MG63 (cell line): ENCODE results near the gene CYTL1. TPM values are rescaled to one million over a fixed set of nuclear protein-coding genes. Genes with fewer than 3 reads are reported as not detected.
"Not testable (repeated sequence)": the region's sequence is repeated elsewhere in the genome, so short reads cannot be mapped to it uniquely, and the experiment has no call there.

ENCODE experiments used
- DNase-seq: peaks from one replicate; pipeline ENCODE4 v3.0.0-alpha.2; 2020
- H3K27me3 ChIP-seq: fragments of 250-450 bp; sonication (Bioruptor Pico); 2 replicates; pipeline ENCODE4 v1.5.1; 2020; ENCODE audit warnings: mild to moderate bottlenecking, moderate library complexity
- H3K36me3 ChIP-seq: fragments of 250-450 bp; sonication (Bioruptor Pico); 2 replicates; pipeline ENCODE4 v1.5.1; 2020; ENCODE audit warnings: mild to moderate bottlenecking, moderate library complexity
- H3K4me3 ChIP-seq: fragments of 250-450 bp; sonication (Bioruptor Pico); 2 replicates; pipeline ENCODE4 v1.5.1; 2020; ENCODE audit warnings: mild to moderate bottlenecking, moderate library complexity
- H3K9me3 ChIP-seq: fragments of 250-450 bp; sonication (Bioruptor Pico); 2 replicates; pipeline ENCODE4 v1.5.1; 2020; ENCODE audit warnings: mild to moderate bottlenecking, moderate library complexity
- total RNA-seq: library from RNA; depleted of rRNA; stranded (reverse); fragments of >200 nt; shearing (Covaris generic); gene quantifications from 2 replicates; pipeline ENCODE4 v1.2.3, GENCODE V29; 2014; ENCODE audit warnings: low replicate concordance; rRNA removed

CYTL1 gene, protein sequence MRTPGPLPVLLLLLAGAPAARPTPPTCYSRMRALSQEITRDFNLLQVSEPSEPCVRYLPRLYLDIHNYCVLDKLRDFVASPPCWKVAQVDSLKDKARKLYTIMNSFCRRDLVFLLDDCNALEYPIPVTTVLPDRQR
- not detected in 2 replicates for total RNA-seq

DNA sequence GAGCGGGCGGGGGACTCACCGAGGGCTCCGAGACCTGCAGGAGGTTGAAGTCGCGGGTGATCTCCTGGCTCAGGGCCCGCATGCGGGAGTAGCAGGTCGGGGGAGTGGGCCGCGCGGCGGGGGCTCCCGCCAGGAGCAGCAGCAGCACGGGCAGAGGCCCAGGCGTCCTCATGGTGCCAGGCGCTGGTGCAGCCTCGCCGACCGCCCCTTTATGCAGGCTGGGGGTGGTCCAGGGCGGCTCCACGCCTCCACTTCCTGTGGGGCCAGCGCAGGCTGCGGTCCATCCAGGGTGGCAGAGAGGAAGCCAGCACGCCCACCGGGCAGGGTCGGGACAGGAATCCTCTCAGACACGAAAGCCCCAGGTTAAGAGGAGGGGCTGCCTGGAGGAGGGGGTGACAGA, at the start of gene CYTL1:
Gene CYTL1, minus strand, starts transcription at position 185 of the 400 bp plus-strand sequence. Its CDS starts 13 bp downstream, at position 172.
- Histone ChIP-seq H3K4me3 (no peak within 1 kb of the TSS), H3K36me3 (no peaks in the 10 kb centered on the region), H3K9me3 (no peaks in the 10 kb centered on the region), H3K27me3 (no peaks in the 10 kb centered on the region)
- no peak for DNase-seq

- no peaks in the 10 kb centered on the region for H3K27me3 ChIP-seq
- H3K36me3 ChIP-seq = no peaks in the 10 kb centered on the region
- H3K4me3 ChIP-seq = no peak overlapping the region
- H3K9me3 ChIP-seq = no peaks in the 10 kb centered on the region
- DNase-seq = no peak
Measured at GRCh38 chr4:5067908-5068307, 48.6 kb upstream of the CYTL1 start.

DNA sequence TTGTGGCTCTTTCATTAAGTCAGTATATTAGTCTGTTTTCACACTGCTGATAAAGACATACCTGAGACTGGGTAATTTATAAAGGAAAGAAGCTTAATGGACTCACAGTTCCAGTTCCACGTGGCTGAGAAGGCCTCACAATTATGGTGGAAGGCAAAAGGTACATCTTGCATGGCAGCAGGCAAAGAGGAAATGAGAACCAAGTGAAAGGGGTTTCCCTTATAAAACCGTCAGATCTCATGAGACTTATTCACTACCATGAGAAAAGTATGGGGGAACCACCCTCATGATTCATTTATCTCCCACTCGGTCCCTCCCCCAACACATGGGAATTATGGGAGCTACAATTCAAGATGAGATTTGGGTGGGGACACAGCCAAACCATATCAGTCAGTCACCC, 47.7 kb upstream of the CYTL1 start:
- not testable (repeated sequence) for H3K27me3 ChIP-seq, H3K9me3 ChIP-seq, H3K36me3 ChIP-seq, H3K4me3 ChIP-seq, DNase-seq

DNA sequence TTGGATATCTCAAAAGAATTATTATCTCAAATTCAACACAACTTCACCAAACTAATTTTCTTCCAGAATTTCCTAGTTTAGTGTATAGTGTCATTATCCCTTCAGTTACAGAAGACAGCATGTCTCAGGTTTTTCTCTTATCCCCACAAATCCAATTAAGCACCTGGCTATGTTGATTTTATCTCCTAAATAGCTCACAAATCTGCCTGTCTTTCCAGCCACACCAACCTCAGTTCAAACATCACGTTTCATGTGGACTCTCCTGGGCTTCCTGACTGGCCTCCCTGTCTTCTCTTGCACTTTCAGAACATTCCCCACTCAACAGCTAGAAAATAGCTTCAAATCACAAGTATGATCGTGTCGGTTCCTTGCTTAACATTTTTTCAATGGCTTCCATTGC, 46.8 kb upstream of the CYTL1 start:
- no peaks in the 10 kb centered on the region for H3K9me3 ChIP-seq
- H3K4me3 ChIP-seq = no peak overlapping the region
- H3K36me3 ChIP-seq = no peaks in the 10 kb centered on the region
- no peak for DNase-seq
- H3K27me3 ChIP-seq = no peaks in the 10 kb centered on the region

GRCh38 chr4:5055411-5055810, 36.2 kb upstream of the CYTL1 start:
- DNase-seq = no peak
- no peaks in the 10 kb centered on the region for H3K9me3 ChIP-seq
- no peaks in the 10 kb centered on the region for H3K27me3 ChIP-seq
- no peak overlapping the region for H3K4me3 ChIP-seq
- no peaks in the 10 kb centered on the region for H3K36me3 ChIP-seq

GRCh38 chr4:5054532-5054931, 35.3 kb upstream of the CYTL1 start:
- Histone ChIP-seq H3K36me3 (no peaks in the 10 kb centered on the region), H3K4me3 (no peak overlapping the region), H3K27me3 (no peaks in the 10 kb centered on the region), H3K9me3 (no peaks in the 10 kb centered on the region)
- no peak for DNase-seq

GRCh38 chr4:5052726-5053425, 33.6 kb upstream of the CYTL1 start:
- Histone ChIP-seq H3K4me3 (no peak overlapping the region), H3K27me3 (no peaks in the 10 kb centered on the region), H3K36me3 (no peaks in the 10 kb centered on the region), H3K9me3 (no peaks in the 10 kb centered on the region)
- no peak for DNase-seq

DNA sequence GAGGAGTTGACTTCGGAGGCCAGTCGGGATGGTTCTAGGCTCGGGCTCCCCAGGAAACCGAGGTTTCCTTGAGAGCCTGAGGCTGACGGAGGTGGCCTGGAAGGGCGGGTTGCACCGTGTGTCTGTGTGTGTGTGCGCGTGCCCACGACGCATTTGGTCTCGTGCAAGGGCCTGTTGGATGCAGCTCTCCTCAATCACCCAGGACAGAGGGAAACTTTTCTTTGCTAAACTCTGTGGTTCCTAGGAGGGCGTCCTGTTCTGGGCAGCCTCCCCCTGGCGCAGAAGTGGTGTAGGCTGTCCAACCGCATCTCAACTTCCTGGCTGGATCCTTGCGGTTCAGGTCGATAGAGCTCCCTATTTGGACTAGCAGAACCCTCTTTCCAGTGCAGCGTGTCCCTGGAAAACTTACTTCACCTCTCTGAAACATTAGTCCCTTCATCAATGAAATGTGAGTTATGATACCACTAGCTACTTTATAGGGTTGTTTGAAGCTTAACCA, 33.0 kb upstream of the CYTL1 start:
- no peaks in the 10 kb centered on the region for H3K27me3 ChIP-seq
- no peak overlapping the region for H3K4me3 ChIP-seq
- no peak for DNase-seq
- H3K36me3 ChIP-seq = no peaks in the 10 kb centered on the region
- H3K9me3 ChIP-seq = no peaks in the 10 kb centered on the region

DNA sequence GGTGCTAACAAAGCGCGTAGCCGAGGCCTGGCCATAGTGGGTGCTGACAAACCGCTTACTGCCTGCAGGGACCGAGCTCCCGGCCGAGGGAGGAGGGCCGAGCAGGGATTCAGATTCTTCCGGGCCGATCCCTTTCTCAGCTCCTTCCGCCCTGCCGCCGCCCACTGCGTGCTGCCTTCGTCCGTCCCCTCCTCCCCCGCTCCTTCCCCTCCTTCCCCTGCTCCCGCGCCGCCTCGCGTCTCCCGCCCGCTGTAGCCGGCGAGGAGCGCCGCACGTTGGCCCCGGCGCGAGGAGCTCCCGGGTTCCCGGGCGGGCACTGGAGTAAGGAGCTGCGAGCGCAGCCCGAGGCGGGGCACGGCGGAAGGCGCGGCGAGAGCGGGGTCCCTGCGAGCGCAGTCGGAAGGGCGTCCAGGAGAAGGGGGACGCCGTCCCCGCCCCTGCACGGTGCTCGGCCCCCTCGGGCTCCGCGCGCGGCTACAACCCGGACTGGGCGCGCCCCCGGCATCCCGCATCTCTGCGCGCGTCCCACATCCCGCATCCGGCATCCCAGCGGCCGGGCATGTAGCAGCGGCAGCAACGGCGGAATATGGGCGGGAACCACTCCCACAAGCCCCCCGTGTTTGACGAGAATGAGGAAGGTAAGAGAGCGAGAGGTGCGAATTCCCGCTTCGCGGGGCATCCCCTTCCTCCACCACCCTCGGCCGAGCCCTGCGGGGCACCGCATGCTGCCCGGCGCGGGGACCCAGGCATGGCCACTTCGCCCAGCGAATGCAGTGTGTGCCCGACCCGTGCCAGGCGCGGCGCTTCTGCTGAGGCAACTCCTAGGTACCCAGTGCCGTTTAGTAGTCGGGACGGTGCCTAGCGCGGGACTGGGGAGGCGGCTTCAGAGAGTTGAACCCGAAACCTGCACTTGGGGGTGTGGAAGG, 32.3 kb upstream of the CYTL1 start, which contains the start of gene STK32B:
Gene STK32B, plus strand, starts transcription at position 203 of the 926 bp plus-strand sequence.
- no peaks in the 10 kb centered on the region for H3K36me3 ChIP-seq
- DNase-seq = peak; percentile 70
- H3K27me3 ChIP-seq = no peaks in the 10 kb centered on the region
- H3K9me3 ChIP-seq = no peaks in the 10 kb centered on the region
- H3K4me3 ChIP-seq = peak within 1 kb of the TSS; percentile 43

DNA sequence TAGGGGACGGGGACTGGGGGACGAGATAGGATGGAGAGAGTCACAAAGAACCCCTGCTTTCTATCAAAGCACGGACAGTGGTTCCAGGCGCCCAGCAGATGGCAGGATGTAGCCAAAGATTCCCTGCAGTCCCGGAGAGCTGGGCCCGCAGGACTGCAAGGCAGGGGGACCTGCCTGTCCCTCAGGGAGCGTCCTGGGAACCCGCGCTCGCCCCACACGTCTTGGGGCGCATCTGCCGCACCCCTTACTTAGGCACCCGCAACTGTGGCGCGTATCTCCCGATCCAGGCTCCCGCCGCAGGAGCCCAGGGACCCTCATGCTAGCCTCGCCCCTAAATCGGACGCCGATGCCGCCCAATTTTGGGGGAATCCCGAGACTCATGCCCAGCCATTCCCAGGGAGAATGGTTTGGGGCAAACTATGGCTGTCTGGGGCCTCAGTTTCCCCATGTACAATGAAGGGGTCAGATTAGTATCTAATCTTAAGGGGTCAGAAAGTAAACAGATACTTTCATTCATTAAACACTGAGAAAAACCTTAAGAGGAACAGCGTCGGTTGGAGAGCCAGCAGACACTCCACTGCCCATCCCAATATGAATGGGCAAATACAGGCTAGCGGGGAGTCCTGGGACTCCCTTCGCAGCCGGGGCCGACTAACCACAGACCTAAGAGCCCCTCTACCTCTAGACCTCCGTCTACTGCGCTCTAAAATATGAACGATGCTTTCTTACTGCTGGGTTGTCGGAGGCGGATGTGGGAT, 31.4 kb upstream of the CYTL1 start:
- Histone ChIP-seq H3K9me3 (no peaks in the 10 kb centered on the region), H3K4me3 (peak overlapping the region; percentile 43), H3K36me3 (no peaks in the 10 kb centered on the region), H3K27me3 (no peaks in the 10 kb centered on the region)
- DNase-seq = peak; percentile 53

DNA sequence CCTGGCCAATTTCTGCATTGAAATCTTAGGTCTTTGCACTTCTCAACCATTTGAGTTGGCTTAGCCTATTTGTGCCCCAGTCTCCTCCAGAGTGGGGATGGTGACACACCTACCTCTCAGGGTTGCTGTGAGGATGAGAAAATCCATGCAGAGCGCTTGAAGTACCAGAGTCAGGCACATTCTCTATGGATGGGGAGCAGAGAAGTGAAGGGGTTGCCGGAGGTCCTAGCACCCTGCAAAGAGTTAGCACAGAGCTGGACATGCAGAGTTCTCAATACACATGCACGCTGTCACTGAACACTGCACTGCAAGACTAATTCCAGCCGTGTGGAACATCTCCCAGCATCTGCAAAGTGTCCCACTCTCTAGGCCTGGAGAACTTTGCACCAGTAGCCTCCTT, 29.5 kb upstream of the CYTL1 start:
- H3K9me3 ChIP-seq = no peaks in the 10 kb centered on the region
- no peaks in the 10 kb centered on the region for H3K27me3 ChIP-seq
- no peak overlapping the region for H3K4me3 ChIP-seq
- H3K36me3 ChIP-seq = no peaks in the 10 kb centered on the region
- DNase-seq = no peak

DNA sequence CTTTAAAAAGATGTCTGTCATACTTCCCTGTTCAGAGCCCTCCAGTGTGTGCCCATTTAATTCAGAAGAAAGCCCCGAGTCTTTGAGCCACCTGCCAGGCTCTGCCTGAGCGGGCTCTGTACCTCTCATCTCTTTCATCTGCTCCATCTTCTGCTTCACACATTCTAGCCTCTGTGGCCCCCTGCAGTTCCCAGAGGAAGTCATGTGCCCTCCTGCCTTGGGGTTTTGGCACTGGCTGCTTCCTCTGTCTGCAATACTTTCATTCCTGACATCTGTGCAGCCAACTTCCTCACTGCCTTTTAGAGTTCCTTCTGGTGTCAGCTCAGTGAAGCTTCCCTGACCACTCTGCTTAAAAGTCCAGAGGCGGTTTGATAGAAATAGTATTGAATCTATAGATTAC, 25.8 kb upstream of the CYTL1 start:
- Histone ChIP-seq H3K4me3 (no peak overlapping the region), H3K36me3 (no peaks in the 10 kb centered on the region), H3K27me3 (no peaks in the 10 kb centered on the region), H3K9me3 (no peaks in the 10 kb centered on the region)
- no peak for DNase-seq

- Histone ChIP-seq H3K27me3 (no peaks in the 10 kb centered on the region), H3K4me3 (no peak overlapping the region), H3K9me3 (no peaks in the 10 kb centered on the region), H3K36me3 (no peaks in the 10 kb centered on the region)
- DNase-seq = no peak
Measured at GRCh38 chr4:5044341-5044740, 25.1 kb upstream of the CYTL1 start.

DNA sequence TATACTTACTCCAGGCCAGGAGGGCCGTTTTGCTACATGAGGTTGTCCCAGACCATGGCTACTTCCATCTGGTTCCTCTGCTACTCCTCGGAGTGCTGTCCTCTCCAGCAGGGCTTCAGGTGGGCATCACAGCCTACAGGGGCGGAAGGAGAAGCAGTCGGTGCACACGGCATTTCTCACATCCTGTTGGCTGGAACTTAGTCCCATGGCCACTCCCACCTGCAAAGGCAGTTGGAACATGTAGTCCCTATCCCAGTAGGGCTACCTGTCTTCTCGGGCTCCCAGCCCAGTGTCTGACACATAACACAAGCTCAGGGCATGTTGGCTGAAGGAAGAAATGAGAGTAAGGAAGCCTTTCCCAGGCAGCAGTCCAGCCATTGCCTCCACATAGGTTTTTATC, 24.3 kb upstream of the CYTL1 start:
- DNase-seq = no peak
- Histone ChIP-seq H3K36me3 (no peaks in the 10 kb centered on the region), H3K27me3 (no peaks in the 10 kb centered on the region), H3K9me3 (no peaks in the 10 kb centered on the region), H3K4me3 (no peak overlapping the region)

DNA sequence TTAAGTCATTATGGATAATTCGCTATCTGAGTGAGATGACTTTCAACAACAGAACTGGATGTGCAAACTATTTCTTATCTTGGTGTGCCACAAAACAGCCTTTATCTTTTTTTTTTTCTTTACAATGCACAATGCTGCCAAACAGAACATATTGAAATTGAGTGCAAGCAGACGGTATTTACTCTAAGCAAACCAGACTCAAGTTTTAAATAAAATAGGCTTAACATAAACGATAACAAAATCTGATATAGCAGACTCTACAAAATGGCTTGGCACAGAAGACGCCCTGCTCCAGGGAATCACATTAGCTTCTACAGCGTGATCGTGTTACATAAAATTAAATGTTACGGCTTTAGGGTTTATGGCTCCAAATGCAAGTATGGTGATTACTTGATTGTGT, 22.4 kb upstream of the CYTL1 start:
- H3K9me3 ChIP-seq = no peaks in the 10 kb centered on the region
- no peak for DNase-seq
- H3K4me3 ChIP-seq = no peak overlapping the region

GRCh38 chr4:5040856-5041620, 21.8 kb upstream of the CYTL1 start:
- no peak overlapping the region for H3K4me3 ChIP-seq
- no peaks in the 10 kb centered on the region for H3K9me3 ChIP-seq
- no peaks in the 10 kb centered on the region for H3K27me3 ChIP-seq
- DNase-seq = no peak
- no peaks in the 10 kb centered on the region for H3K36me3 ChIP-seq

More for the DNA sequence above, 22.4 kb upstream of the CYTL1 start:
- H3K36me3 ChIP-seq = no peaks in the 10 kb centered on the region
- H3K27me3 ChIP-seq = no peaks in the 10 kb centered on the region
